ENCODE data around the gene CCDC28B. TPM values are rescaled to one million over a fixed set of nuclear protein-coding genes. Genes with fewer than 3 reads are reported as not detected.

CCDC28B gene
- total and polyA plus RNA-seq, 2 donors (not counting 3 experiments of a cell fraction or from before 2014, with no cell fraction given): 12.0 to 19.1 TPM

GRCh38 chr1:32216566-32216965 is 16.2 kb downstream of the CCDC28B start:
- TF ChIP-seq GATA2 (IDR thresholded peaks at IDR 0.05; ENCODE audit: insufficient read depth, insufficient read length, low read depth, low read length) (no peak), MYC (IDR thresholded peaks at IDR 0.05; ENCODE audit: low read depth, low read length) (no peak), MAX (IDR thresholded peaks at IDR 0.05; ENCODE audit: insufficient read depth, insufficient read length) (no peak), POLR2A (IDR thresholded peaks at IDR 0.05; ENCODE audit: low read depth, low read length) (no peak), CTCF (IDR thresholded peaks at IDR 0.05; ENCODE audit: extremely low read depth in 1 of 2, insufficient read depth in 1 of 2, low read depth in 1 of 2, low read length in 2 of 2) (no peak), JUN (IDR thresholded peaks at IDR 0.05; ENCODE audit: borderline replicate concordance, insufficient read depth, insufficient read length, low read depth) (no peak), EZH2 (IDR thresholded peaks at IDR 0.05; ENCODE audit: borderline replicate concordance, low read depth, low read length, severe bottlenecking) (no peak), FOS (IDR thresholded peaks at IDR 0.05; ENCODE audit: borderline replicate concordance, insufficient read depth, low read length) (no peak)
- dilution Hi-C loops (cut with MboI; ENCODE audit: extremely low pct_ligation_motif_present, low sequenced_read_pairs) (no loop called here), intact Hi-C loops (cut with micrococcal nuclease) (loop anchor here (5.0 kb wide), 1 partner anchor 146 kb away; the partner anchor contains the start of genes FAM229A and TSSK3)
- POLR2A ChIA-PET: interaction anchor here (0.9 to 2.1 kb wide), 3 partner anchors 98 to 197 kb away, joined by 3 to 17 read pairs (median 4); partner anchors contain the start of gene MARCKSL1
- Histone ChIP-seq H3K4me3 (replicated peaks in 1 of 3; ENCODE audit: insufficient read depth in 1 of 3, low read depth in 1 of 3, low read length in 3 of 3) (no peak overlapping the region), H3K27ac (ENCODE audit: insufficient read depth, low read depth, low read length) (no peak overlapping the region), H2AFZ (ENCODE audit: low read depth, low read length) (no peak overlapping the region), H3K4me1 (ENCODE audit: control insufficient read depth, extremely low read depth, insufficient read depth, low read length) (peaks cover 10% of the 10 kb centered on the region), H3K27me3 (ENCODE audit: control insufficient read depth in 2 of 2, insufficient read depth in 2 of 2, low read length in 2 of 2) (no peaks in the 10 kb centered on the region), H3K36me3 (ENCODE audit: control insufficient read depth in 2 of 2, extremely low read depth in 1 of 2, insufficient read depth in 2 of 2, low read length in 2 of 2) (peaks cover 0 to 19% of the 10 kb centered on the region in 2 experiments), H3K79me2 (ENCODE audit: control insufficient read depth, insufficient read depth, low read length) (peaks cover 3% of the 10 kb centered on the region), H3K9ac (replicated peaks; ENCODE audit: extremely low read depth, insufficient read depth, low read length) (no peak overlapping the region), H3K9me1 (replicated peaks; ENCODE audit: control insufficient read depth, extremely low read depth, insufficient read depth, low read length) (no peaks in the 10 kb centered on the region), H4K20me1 (replicated peaks; ENCODE audit: control insufficient read depth, extremely low read depth, insufficient read depth, low read length) (no peaks in the 10 kb centered on the region), H3K4me2 (ENCODE audit: insufficient read depth, low read length) (no peak overlapping the region), H3K9me3 (replicated peaks; ENCODE audit: control insufficient read depth, insufficient read depth, low read length) (no peaks in the 10 kb centered on the region)
- no peak for FAIRE-seq
- DNase-seq (ENCODE audit: low read depth, low spot score): no peak
- CTCF ChIA-PET: interaction anchor here (0.8 to 3.5 kb wide), 24 partner anchors 11 to 209 kb away, joined by 3 to 78 read pairs (median 7); partner anchors contain the start of genes CCDC28B, FAM167B, FAM229A and IQCC
- no TSS peak for BruUV-seq (replicated peaks)
